PC-9 (cell line): Measurements from ENCODE around the gene RAD21L1.

Source experiments
- EZH2 ChIP-seq: fragments of 200-600 bp; sonication (generic); IDR thresholded peaks from 2 replicates; pipeline ENCODE4 v1.8.0; 2017; ENCODE audit warnings: antibody characterized with exemption, low read depth
- TF ChIP-seq, protein P1 (sequence below): fragments of 200-600 bp; sonication (generic); conservative IDR thresholded peaks from 2 replicates; pipeline ENCODE4 v1.6.1; 2017; ENCODE audit warnings: mixed run types, antibody characterized with exemption, mild to moderate bottlenecking, moderate library complexity

DNA sequence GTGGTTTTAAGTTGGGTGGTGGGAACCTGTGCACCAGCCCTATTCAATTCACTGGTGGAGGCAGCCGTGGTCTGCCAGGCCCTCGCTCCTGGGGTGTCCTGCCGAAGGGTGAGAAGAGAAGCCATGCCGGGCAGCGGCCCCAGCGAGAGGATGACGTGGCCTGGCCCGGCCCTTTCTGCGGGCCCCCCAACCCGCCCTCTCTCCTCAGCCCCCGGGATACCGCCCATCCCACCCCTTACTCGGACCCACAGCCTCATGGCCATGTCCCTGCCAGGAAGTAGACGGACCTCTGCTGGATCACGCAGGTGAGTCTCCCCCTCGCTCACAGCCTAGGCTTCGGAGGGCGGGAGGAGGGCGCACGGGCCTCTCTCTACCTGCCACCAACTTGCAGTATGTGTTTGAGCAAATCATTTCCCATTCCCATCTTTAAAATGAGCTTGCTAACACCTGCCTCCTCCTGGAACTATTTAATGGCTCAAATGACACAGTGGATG, 70.3 kb downstream of the RAD21L1 start:
- TF ChIP-seq, protein P1, sequence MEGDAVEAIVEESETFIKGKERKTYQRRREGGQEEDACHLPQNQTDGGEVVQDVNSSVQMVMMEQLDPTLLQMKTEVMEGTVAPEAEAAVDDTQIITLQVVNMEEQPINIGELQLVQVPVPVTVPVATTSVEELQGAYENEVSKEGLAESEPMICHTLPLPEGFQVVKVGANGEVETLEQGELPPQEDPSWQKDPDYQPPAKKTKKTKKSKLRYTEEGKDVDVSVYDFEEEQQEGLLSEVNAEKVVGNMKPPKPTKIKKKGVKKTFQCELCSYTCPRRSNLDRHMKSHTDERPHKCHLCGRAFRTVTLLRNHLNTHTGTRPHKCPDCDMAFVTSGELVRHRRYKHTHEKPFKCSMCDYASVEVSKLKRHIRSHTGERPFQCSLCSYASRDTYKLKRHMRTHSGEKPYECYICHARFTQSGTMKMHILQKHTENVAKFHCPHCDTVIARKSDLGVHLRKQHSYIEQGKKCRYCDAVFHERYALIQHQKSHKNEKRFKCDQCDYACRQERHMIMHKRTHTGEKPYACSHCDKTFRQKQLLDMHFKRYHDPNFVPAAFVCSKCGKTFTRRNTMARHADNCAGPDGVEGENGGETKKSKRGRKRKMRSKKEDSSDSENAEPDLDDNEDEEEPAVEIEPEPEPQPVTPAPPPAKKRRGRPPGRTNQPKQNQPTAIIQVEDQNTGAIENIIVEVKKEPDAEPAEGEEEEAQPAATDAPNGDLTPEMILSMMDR: no peak
- TF ChIP-seq EZH2: no peak
